ENCODE results near the gene SLC26A11.

DNA sequence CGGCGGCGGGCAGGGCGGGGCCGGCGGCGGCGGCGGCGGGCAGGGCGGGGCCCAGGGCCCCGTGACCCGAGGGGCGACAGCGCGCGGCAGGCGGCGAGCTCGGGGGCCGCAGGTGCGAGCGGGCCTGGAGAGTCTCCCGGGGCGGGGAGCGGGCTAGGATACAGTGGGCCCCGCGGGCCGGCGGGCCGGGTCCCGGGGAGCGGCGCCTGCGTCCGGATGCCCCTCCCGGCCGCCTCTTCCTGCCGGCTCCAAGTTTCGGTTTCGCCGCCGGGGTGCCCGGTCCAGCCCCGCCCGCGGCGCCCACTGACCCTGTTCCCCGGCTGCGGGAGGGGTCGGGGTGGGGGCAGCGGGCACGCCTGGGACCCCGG, 40.5 kb downstream of the SLC26A11 start, which contains the start of gene RNF213:
- TF ChIP-seq, protein P1, sequence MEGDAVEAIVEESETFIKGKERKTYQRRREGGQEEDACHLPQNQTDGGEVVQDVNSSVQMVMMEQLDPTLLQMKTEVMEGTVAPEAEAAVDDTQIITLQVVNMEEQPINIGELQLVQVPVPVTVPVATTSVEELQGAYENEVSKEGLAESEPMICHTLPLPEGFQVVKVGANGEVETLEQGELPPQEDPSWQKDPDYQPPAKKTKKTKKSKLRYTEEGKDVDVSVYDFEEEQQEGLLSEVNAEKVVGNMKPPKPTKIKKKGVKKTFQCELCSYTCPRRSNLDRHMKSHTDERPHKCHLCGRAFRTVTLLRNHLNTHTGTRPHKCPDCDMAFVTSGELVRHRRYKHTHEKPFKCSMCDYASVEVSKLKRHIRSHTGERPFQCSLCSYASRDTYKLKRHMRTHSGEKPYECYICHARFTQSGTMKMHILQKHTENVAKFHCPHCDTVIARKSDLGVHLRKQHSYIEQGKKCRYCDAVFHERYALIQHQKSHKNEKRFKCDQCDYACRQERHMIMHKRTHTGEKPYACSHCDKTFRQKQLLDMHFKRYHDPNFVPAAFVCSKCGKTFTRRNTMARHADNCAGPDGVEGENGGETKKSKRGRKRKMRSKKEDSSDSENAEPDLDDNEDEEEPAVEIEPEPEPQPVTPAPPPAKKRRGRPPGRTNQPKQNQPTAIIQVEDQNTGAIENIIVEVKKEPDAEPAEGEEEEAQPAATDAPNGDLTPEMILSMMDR (IDR thresholded peaks at IDR 0.05) = no peak
- TF ChIP-seq EZH2 (IDR thresholded peaks at IDR 0.05) = no peak
